HEK293 (cell line): Measurements from ENCODE around the gene P2RY11.

Experiments
- HOXA7 ChIP-seq: sonication (generic); formaldehyde crosslinking; IDR thresholded peaks from 2 replicates; pipeline ENCODE4 v1.8.1; 2022; ENCODE audit warnings: missing genetic modification reagents, borderline replicate concordance
- SP2 ChIP-seq: fragments of 450-650 bp; formaldehyde crosslinking; IDR thresholded peaks from 2 replicates; pipeline ENCODE4 v1.5.1; 2016; ENCODE audit warnings: missing biosample characterization, missing genetic modification characterization
- ZBTB21 ChIP-seq: fragments of 450-650 bp; formaldehyde crosslinking; IDR thresholded peaks from 2 replicates; pipeline ENCODE4 v1.5.1; 2017; ENCODE audit warnings: missing biosample characterization, missing genetic modification characterization
- ZNF660 ChIP-seq: fragments of 450-650 bp; IDR thresholded peaks from 2 replicates; pipeline ENCODE4 v1.5.1; 2018; ENCODE audit warnings: missing biosample characterization, mild to moderate bottlenecking, missing genetic modification characterization
- TF ChIP-seq, protein P1 (sequence below): fragments of 450-650 bp; formaldehyde crosslinking; IDR thresholded peaks from 2 replicates; pipeline ENCODE4 v1.5.1; 2016; ENCODE audit warnings: missing biosample characterization, missing genetic modification characterization
- TF ChIP-seq, protein P2 (sequence below): fragments of 450-650 bp; formaldehyde crosslinking; IDR thresholded peaks from 2 replicates; pipeline ENCODE4 v1.5.1; 2016; ENCODE audit warnings: missing biosample characterization, missing genetic modification characterization
- TF ChIP-seq, protein P3 (sequence below): fragments of 450-650 bp; formaldehyde crosslinking; IDR thresholded peaks from 2 replicates; pipeline ENCODE4 v1.5.1; 2016; ENCODE audit warnings: missing biosample characterization, missing genetic modification characterization
- TF ChIP-seq, protein P4 (sequence below): fragments of 450-650 bp; formaldehyde crosslinking; IDR thresholded peaks from 2 replicates; pipeline ENCODE4 v1.5.1; 2016; ENCODE audit warnings: missing biosample characterization, missing genetic modification characterization

DNA sequence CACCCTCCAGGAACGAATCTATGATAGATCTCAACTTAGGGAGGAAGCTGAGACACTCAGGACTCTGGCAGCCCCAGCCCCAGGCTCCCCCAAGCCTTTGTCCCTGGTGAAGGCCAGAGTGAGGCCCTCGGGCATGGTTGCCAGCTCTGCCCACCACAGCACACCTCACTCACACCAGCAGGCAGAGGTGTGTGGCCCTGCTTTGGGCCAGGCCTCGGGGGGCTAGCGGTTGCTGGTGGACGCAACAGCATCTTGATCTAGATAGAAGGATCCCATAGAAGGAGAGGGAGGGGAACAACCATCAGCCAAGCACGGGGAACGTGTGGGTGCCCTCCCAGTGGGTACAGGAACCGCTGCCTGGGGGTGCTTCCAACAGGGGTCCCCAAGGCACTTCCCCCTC, 46.6 kb downstream of the P2RY11 start:
- TF ChIP-seq, protein P1, sequence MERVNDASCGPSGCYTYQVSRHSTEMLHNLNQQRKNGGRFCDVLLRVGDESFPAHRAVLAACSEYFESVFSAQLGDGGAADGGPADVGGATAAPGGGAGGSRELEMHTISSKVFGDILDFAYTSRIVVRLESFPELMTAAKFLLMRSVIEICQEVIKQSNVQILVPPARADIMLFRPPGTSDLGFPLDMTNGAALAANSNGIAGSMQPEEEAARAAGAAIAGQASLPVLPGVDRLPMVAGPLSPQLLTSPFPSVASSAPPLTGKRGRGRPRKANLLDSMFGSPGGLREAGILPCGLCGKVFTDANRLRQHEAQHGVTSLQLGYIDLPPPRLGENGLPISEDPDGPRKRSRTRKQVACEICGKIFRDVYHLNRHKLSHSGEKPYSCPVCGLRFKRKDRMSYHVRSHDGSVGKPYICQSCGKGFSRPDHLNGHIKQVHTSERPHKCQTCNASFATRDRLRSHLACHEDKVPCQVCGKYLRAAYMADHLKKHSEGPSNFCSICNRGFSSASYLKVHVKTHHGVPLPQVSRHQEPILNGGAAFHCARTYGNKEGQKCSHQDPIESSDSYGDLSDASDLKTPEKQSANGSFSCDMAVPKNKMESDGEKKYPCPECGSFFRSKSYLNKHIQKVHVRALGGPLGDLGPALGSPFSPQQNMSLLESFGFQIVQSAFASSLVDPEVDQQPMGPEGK, result no peak
- no peak for TF ChIP-seq ZNF660 (tag by site-specific recombination)
- TF ChIP-seq, protein P2, sequence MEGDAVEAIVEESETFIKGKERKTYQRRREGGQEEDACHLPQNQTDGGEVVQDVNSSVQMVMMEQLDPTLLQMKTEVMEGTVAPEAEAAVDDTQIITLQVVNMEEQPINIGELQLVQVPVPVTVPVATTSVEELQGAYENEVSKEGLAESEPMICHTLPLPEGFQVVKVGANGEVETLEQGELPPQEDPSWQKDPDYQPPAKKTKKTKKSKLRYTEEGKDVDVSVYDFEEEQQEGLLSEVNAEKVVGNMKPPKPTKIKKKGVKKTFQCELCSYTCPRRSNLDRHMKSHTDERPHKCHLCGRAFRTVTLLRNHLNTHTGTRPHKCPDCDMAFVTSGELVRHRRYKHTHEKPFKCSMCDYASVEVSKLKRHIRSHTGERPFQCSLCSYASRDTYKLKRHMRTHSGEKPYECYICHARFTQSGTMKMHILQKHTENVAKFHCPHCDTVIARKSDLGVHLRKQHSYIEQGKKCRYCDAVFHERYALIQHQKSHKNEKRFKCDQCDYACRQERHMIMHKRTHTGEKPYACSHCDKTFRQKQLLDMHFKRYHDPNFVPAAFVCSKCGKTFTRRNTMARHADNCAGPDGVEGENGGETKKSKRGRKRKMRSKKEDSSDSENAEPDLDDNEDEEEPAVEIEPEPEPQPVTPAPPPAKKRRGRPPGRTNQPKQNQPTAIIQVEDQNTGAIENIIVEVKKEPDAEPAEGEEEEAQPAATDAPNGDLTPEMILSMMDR, result no peak
- TF ChIP-seq, protein P3, sequence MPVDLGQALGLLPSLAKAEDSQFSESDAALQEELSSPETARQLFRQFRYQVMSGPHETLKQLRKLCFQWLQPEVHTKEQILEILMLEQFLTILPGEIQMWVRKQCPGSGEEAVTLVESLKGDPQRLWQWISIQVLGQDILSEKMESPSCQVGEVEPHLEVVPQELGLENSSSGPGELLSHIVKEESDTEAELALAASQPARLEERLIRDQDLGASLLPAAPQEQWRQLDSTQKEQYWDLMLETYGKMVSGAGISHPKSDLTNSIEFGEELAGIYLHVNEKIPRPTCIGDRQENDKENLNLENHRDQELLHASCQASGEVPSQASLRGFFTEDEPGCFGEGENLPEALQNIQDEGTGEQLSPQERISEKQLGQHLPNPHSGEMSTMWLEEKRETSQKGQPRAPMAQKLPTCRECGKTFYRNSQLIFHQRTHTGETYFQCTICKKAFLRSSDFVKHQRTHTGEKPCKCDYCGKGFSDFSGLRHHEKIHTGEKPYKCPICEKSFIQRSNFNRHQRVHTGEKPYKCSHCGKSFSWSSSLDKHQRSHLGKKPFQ (tag by site-specific recombination), result no peak
- no peak for TF ChIP-seq ZBTB21
- TF ChIP-seq, protein P4, sequence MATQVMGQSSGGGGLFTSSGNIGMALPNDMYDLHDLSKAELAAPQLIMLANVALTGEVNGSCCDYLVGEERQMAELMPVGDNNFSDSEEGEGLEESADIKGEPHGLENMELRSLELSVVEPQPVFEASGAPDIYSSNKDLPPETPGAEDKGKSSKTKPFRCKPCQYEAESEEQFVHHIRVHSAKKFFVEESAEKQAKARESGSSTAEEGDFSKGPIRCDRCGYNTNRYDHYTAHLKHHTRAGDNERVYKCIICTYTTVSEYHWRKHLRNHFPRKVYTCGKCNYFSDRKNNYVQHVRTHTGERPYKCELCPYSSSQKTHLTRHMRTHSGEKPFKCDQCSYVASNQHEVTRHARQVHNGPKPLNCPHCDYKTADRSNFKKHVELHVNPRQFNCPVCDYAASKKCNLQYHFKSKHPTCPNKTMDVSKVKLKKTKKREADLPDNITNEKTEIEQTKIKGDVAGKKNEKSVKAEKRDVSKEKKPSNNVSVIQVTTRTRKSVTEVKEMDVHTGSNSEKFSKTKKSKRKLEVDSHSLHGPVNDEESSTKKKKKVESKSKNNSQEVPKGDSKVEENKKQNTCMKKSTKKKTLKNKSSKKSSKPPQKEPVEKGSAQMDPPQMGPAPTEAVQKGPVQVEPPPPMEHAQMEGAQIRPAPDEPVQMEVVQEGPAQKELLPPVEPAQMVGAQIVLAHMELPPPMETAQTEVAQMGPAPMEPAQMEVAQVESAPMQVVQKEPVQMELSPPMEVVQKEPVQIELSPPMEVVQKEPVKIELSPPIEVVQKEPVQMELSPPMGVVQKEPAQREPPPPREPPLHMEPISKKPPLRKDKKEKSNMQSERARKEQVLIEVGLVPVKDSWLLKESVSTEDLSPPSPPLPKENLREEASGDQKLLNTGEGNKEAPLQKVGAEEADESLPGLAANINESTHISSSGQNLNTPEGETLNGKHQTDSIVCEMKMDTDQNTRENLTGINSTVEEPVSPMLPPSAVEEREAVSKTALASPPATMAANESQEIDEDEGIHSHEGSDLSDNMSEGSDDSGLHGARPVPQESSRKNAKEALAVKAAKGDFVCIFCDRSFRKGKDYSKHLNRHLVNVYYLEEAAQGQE (tag by site-specific recombination), result no peak
- no peak for TF ChIP-seq SP2 (tag by site-specific recombination)
- no peak for TF ChIP-seq HOXA7 (CRISPR knock-in tag)
